SW480 (cell line): Measurements from ENCODE around the gene TNFRSF21.
"Not testable (repeated sequence)": the region's sequence is repeated elsewhere in the genome, so short reads cannot be mapped to it uniquely, and the experiment has no call there.

Source experiments
- DNase-seq: peaks from one replicate; pipeline ENCODE4 v3.0.0-alpha.2; 2016; ENCODE audit warnings: low spot score

The TNFRSF21 gene

GRCh38 chr6:47321577-47321976, 11.9 kb upstream of the TNFRSF21 start:
- no peak for DNase-seq

GRCh38 chr6:47319867-47320266, 10.2 kb upstream of the TNFRSF21 start:
- no peak for DNase-seq

- no peak for DNase-seq
These were observed 9.7 kb upstream of the TNFRSF21 start for GRCh38 chr6:47319382-47319781.

- no peak for DNase-seq
These were observed 8.7 kb upstream of the TNFRSF21 start for GRCh38 chr6:47318236-47318989.

GRCh38 chr6:47315181-47315580, 5.5 kb upstream of the TNFRSF21 start:
- not testable (repeated sequence) for DNase-seq

GRCh38 chr6:47310131-47310480, 401 bp upstream of the TNFRSF21 start:
- no peak for DNase-seq

GRCh38 chr6:47308552-47309290, 984 bp downstream of the TNFRSF21 start:
- peak; percentile 17 for DNase-seq

- no peak for DNase-seq
These were observed 1.5 kb downstream of the TNFRSF21 start for GRCh38 chr6:47308198-47308517.

GRCh38 chr6:47307362-47308197, 2.1 kb downstream of the TNFRSF21 start:
- no peak for DNase-seq

GRCh38 chr6:47306887-47307286, 2.8 kb downstream of the TNFRSF21 start:
- DNase-seq: no peak

GRCh38 chr6:47303861-47304260, 5.8 kb downstream of the TNFRSF21 start:
- DNase-seq: no peak

GRCh38 chr6:47303342-47303741, 6.4 kb downstream of the TNFRSF21 start:
- no peak for DNase-seq

- DNase-seq: no peak
These were observed 7.7 kb downstream of the TNFRSF21 start for GRCh38 chr6:47302043-47302442.

- DNase-seq: no peak
These were observed 8.3 kb downstream of the TNFRSF21 start for GRCh38 chr6:47301441-47301840.

GRCh38 chr6:47300417-47300816, 9.3 kb downstream of the TNFRSF21 start:
- no peak for DNase-seq

GRCh38 chr6:47299965-47300364, 9.7 kb downstream of the TNFRSF21 start:
- no peak for DNase-seq

GRCh38 chr6:47298475-47298874, 11.2 kb downstream of the TNFRSF21 start:
- DNase-seq: no peak

- DNase-seq: no peak
These were observed 14.7 kb downstream of the TNFRSF21 start for GRCh38 chr6:47294990-47295389.

- DNase-seq: no peak
These were observed 16.8 kb downstream of the TNFRSF21 start for GRCh38 chr6:47292944-47293343.

- no peak for DNase-seq
These were observed 17.7 kb downstream of the TNFRSF21 start for GRCh38 chr6:47292027-47292426.

- DNase-seq: no peak
These were observed 19.4 kb downstream of the TNFRSF21 start for GRCh38 chr6:47290124-47290834.
